ENCODE data around the gene GRM7. TPM values are rescaled to one million over a fixed set of nuclear protein-coding genes. Genes with fewer than 3 reads are reported as not detected.

Gene GRM7
- total RNA-seq, 1 experiment from 2014 or later: 0.28 TPM

DNA sequence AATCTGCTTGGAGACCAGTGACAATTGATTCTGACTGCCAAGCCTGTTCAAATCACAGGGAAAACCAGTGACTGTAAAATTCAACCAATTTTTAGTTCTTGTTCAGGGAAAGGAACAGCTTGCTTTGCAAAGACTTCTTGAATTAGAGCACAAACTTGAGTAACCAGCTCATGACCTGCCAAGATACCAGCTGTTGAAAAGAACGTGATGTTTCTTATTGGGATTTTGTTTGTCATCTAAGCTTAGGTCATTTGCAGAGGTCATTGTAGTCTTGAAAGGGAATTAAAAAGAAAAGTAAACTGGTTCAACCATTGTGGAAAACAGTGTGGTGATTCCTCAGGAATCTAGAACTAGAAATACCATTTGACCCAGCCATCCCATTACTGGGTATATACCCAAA is 428.2 kb downstream of the GRM7 start:
- Histone ChIP-seq H3K23ac (ENCODE audit: insufficient read length, low read depth, low read length) (no peak overlapping the region), H4K8ac (replicated peaks; ENCODE audit: insufficient read length, low read depth, low read length) (no peak overlapping the region), H2BK120ac (ENCODE audit: low read depth, low read length, poor library complexity, severe bottlenecking) (no peak overlapping the region), H2BK12ac (ENCODE audit: insufficient read length, low read depth, low read length) (no peak overlapping the region), H3K56ac (ENCODE audit: insufficient read length, low read depth, low read length) (no peak overlapping the region), H2BK15ac (ENCODE audit: low read depth, low read length) (no peak overlapping the region), H2BK20ac (ENCODE audit: low read depth, low read length, poor library complexity, severe bottlenecking) (no peak overlapping the region), H2BK5ac (ENCODE audit: insufficient read length, low read length) (no peak overlapping the region), H3K79me2 (ENCODE audit: insufficient read depth, low read length) (no peaks in the 10 kb centered on the region), H3K9me3 (ENCODE audit: control insufficient read depth, low read depth, low read length) (no peaks in the 10 kb centered on the region), H3K4me1 (ENCODE audit: insufficient read depth, low read length) (no peaks in the 10 kb centered on the region), H2AFZ (ENCODE audit: low read length) (no peak overlapping the region), H3K27ac (ENCODE audit: insufficient read length, low read depth, low read length) (no peak overlapping the region), H3T11ph (ENCODE audit: low read length) (no peak overlapping the region), H4K5ac (ENCODE audit: insufficient read length, low read depth, low read length) (no peak overlapping the region), H4K20me1 (ENCODE audit: control insufficient read depth, insufficient read depth, insufficient read length) (no peaks in the 10 kb centered on the region), H3K4me2 (ENCODE audit: insufficient read depth, insufficient read length, low read length) (no peak overlapping the region), H4K91ac (ENCODE audit: insufficient read length, low read depth, low read length) (no peak overlapping the region), H3K79me1 (ENCODE audit: insufficient read depth, low read depth, low read length, poor library complexity, severe bottlenecking) (no peaks in the 10 kb centered on the region), H3K9ac (ENCODE audit: extremely low read depth, insufficient read length, low read length) (no peak overlapping the region), H3K23me2 (ENCODE audit: insufficient read length, low read depth, low read length, poor library complexity, severe bottlenecking) (no peaks in the 10 kb centered on the region), H2AK5ac (ENCODE audit: insufficient read length, low read length) (no peak overlapping the region), H3K27me3 (ENCODE audit: insufficient read depth, low read length) (no peaks in the 10 kb centered on the region), H3K18ac (ENCODE audit: insufficient read length, low read depth, low read length) (no peak overlapping the region), H3K4ac (ENCODE audit: low read depth, low read length) (no peak overlapping the region), H3K14ac (ENCODE audit: insufficient read depth, low read length) (no peak overlapping the region)
- no CpG with 5 or more reads among the region's 1 CpG for WGBS (ENCODE audit: extremely low coverage, insufficient read length, low lambda C conversion rate)
- DNase-seq: no peak
- Mint-ChIP-seq H3K9me3 (no peaks in the 10 kb centered on the region), H3K27ac (no peak overlapping the region), H3K36me3 (ENCODE audit: insufficient read depth in 1 of 3, low read depth in 3 of 3) (no peaks in the 10 kb centered on the region), H3K27me3 (ENCODE audit: low read depth) (no peaks in the 10 kb centered on the region), H3K4me1 (no peaks in the 10 kb centered on the region), H3K4me3 (no peak overlapping the region)
- no peak for TF ChIP-seq CTCF (conservative IDR thresholded peaks at IDR 0.05)
